ENCODE results near the gene MATN4.

The MATN4 gene

DNA sequence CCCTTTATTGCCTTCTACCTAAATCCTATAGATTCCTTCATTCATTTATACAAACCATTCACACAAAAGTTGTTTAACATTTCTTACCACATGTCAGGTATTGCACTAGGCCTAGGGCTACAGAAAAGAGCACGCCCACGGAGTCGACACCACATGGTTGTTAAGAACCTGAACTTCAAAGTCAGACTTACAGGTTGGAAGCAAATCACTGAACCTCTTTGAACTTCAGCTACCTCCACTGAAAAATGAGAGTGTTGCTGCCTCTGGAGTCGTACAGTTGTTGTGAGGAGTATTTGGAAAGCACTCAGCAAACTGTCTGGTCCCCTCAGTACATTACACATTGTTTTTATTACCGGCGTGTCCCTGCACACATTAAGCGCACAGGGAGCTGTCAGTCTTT, 50.4 kb downstream of the MATN4 start:
- Histone ChIP-seq H3K9me3 (ENCODE audit: control insufficient read depth, insufficient read depth, low read length) (no peaks in the 10 kb centered on the region), H3K4me3 (ENCODE audit: low read depth, low read length) (no peak overlapping the region), H3K27ac (ENCODE audit: low read depth, low read length) (no peak overlapping the region), H3K9ac (ENCODE audit: low read depth, low read length) (no peak overlapping the region), H3K36me3 (ENCODE audit: control insufficient read depth, insufficient read depth, low read length) (no peaks in the 10 kb centered on the region), H3K4me1 (ENCODE audit: control insufficient read depth, insufficient read depth, low read length) (peaks cover 11% of the 10 kb centered on the region), H3K27me3 (ENCODE audit: control insufficient read depth, insufficient read depth, low read length) (no peaks in the 10 kb centered on the region)

DNA sequence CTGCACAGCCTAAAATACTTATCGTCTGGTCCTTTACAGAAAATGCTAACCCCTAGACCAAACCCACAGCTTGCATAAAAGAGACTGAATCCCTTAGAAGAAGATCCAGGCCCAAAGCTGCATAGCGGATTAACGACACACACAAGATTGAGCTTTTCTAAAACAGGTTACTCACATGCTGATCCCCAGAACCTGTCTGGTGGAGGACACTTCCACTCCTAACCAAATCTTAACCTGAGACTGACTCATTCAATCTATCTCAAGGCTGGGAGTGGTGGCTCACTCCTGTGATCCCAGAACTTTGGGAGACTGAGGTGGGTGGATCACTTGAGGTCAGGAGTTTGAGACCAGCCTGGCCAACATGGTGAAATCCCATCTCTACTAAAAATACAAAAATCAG, 50.9 kb downstream of the MATN4 start:
- no peak overlapping the region for H3K27ac ChIP-seq (ENCODE audit: low read depth, low read length)
- no peaks in the 10 kb centered on the region for H3K36me3 ChIP-seq (ENCODE audit: control insufficient read depth, insufficient read depth, low read length)
- no peak overlapping the region for H3K4me3 ChIP-seq (ENCODE audit: low read depth, low read length)
- H3K4me1 ChIP-seq (ENCODE audit: control insufficient read depth, insufficient read depth, low read length) = peaks cover 11% of the 10 kb centered on the region
- H3K9ac ChIP-seq (ENCODE audit: low read depth, low read length) = no peak overlapping the region
- no peaks in the 10 kb centered on the region for H3K27me3 ChIP-seq (ENCODE audit: control insufficient read depth, insufficient read depth, low read length)
- no peaks in the 10 kb centered on the region for H3K9me3 ChIP-seq (ENCODE audit: control insufficient read depth, insufficient read depth, low read length)

DNA sequence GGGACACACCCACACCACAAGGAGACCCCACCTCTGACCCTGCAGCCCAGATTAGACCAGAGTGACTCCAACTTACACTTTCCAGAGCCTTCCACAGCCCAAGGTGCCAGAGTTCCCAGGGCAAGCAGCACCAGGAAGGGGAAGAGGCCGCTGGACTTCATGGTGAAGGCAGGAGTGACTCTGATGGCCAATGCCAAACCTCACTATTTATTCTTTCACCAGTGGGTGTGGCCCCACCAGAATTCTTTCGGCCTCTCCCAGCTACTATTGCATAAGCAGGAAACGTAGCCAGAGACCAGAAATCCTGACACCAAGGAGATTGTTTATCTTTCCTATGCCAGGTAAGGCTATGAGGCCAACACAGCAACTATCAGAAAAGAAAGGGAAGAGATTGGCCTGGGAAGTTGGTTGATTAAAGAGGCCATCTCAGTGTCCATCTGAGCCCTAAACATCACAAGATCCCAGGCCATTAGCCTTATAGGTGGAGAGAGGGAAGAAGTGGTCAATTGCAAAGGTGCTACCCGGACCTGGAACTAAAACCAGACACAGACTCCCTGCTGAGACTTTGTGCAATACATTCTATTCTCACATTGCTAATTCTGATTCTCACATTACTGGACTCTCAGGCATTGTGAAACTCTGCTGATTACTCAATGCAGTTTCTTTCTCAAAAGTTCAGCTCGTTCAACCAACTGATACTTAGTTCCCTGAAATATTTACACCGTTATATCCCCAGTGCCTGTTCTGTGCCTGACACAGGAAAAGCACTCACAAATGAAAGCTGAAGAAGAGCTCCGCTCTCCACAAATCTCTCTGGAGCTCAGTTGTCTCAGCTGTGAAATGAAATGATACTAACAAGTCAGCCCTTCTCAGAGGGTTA, 53.5 kb downstream of the MATN4 start, which contains the start of gene SLPI:
Gene SLPI, minus strand, starts transcription at position 182 of the 880 bp plus-strand sequence. Its CDS starts 21 bp downstream, at position 161.
- no peaks in the 10 kb centered on the region for H3K9me3 ChIP-seq (ENCODE audit: control insufficient read depth, insufficient read depth, low read length)
- peaks cover 11% of the 10 kb centered on the region for H3K4me1 ChIP-seq (ENCODE audit: control insufficient read depth, insufficient read depth, low read length)
- H3K27ac ChIP-seq (ENCODE audit: low read depth, low read length) = no peak within 1 kb of the TSS
- H3K9ac ChIP-seq (ENCODE audit: low read depth, low read length) = no peak within 1 kb of the TSS
- no peak within 1 kb of the TSS for H3K4me3 ChIP-seq (ENCODE audit: low read depth, low read length)
- H3K36me3 ChIP-seq (ENCODE audit: control insufficient read depth, insufficient read depth, low read length) = no peaks in the 10 kb centered on the region
- no peaks in the 10 kb centered on the region for H3K27me3 ChIP-seq (ENCODE audit: control insufficient read depth, insufficient read depth, low read length)

DNA sequence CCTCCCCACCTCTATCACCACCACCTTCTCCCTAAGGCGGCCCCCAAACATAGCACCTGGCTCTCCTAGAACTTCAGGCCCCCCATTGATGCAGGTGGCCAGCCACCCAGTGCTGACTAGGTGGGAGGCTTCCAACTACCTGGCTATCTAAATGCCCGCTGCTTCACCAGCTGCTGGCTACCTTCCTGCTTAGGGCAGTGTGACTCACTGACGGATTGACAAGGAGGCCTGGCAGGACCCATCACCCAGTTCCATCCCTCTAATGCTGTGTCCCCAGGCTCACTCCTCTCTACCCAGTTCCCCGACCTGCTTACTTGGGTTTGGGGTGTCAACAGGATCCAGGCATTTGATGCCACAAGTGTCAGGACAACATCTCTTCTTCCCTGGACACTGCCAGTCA, 54.8 kb downstream of the MATN4 start:
- H3K36me3 ChIP-seq (ENCODE audit: control insufficient read depth, insufficient read depth, low read length) = no peaks in the 10 kb centered on the region
- H3K27me3 ChIP-seq (ENCODE audit: control insufficient read depth, insufficient read depth, low read length) = 0 out of 2 replicates have a peak, but pooled peaks cover 2% of the 10 kb centered on the region
- H3K27ac ChIP-seq (ENCODE audit: low read depth, low read length) = no peak overlapping the region
- H3K9ac ChIP-seq (ENCODE audit: low read depth, low read length) = no peak overlapping the region
- H3K4me1 ChIP-seq (ENCODE audit: control insufficient read depth, insufficient read depth, low read length) = peaks cover under 1% of the 10 kb centered on the region; the same call in 1 of the 2 replicates
- H3K4me3 ChIP-seq (ENCODE audit: low read depth, low read length) = no peak overlapping the region
- no peaks in the 10 kb centered on the region for H3K9me3 ChIP-seq (ENCODE audit: control insufficient read depth, insufficient read depth, low read length)

DNA sequence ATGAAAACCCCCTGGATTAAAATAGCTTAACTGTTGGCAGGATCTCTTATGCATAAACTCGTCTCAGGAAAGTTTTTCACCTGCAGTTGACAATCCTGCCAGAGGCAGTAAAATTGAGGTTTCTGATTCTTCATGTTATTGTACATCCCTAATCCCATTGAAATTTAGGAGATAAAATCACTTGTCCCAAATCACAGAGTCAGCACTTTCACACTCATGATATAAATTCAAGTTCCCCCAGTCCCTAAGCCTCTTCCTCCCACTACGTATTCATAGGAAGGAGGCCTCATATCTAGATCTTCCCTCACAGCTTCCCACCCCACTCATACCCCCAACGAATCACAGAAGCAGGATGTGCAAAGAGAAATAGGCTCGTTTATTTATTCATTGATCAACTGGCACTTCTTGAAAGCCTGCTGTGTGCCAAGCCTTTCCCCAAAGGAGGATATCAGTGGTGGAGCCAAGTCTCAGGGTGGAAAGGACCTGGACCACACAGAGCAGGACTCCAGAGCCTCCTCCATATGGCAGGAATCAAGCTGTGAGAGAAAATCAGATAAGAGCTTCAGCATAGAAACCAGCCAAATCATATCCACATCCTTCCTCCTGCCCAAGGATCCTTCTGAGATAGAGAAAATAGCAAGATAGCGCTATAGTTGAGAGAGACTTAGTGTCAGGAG, 56.1 kb downstream of the MATN4 start:
- H3K36me3 ChIP-seq (ENCODE audit: control insufficient read depth, insufficient read depth, low read length) = no peaks in the 10 kb centered on the region
- no peaks in the 10 kb centered on the region for H3K9me3 ChIP-seq (ENCODE audit: control insufficient read depth, insufficient read depth, low read length)
- H3K27ac ChIP-seq (ENCODE audit: low read depth, low read length) = no peak overlapping the region
- no peak overlapping the region for H3K9ac ChIP-seq (ENCODE audit: low read depth, low read length)
- H3K4me3 ChIP-seq (ENCODE audit: low read depth, low read length) = no peak overlapping the region
- no peaks in the 10 kb centered on the region for H3K4me1 ChIP-seq (ENCODE audit: control insufficient read depth, insufficient read depth, low read length)
- H3K27me3 ChIP-seq (ENCODE audit: control insufficient read depth, insufficient read depth, low read length) = 0 out of 2 replicates have a peak, but pooled peaks cover 3% of the 10 kb centered on the region

DNA sequence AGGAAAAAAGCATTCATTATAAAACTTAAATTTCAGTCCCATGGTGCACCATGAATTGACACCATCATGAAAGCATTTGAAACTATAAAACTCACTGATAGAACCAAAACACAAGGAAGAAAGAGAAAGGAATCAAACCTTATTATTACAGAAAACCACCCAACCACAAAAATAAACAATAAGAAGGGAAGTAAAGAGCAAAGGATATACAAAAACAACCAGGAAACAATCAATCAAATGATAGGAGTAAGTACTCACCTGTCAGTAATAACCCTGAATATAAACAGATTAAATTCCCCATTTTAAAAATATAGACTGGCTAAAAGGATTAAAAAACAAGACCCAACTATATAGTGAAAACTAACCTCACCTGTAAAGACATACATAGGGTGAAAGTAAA, 59.5 kb downstream of the MATN4 start:
- no peak overlapping the region for H3K9ac ChIP-seq (ENCODE audit: low read depth, low read length)
- H3K27ac ChIP-seq (ENCODE audit: low read depth, low read length) = no peak overlapping the region
- H3K36me3 ChIP-seq (ENCODE audit: control insufficient read depth, insufficient read depth, low read length) = no peaks in the 10 kb centered on the region
- H3K27me3 ChIP-seq (ENCODE audit: control insufficient read depth, insufficient read depth, low read length) = 0 out of 2 replicates have a peak, but pooled peaks cover 3% of the 10 kb centered on the region
- H3K4me1 ChIP-seq (ENCODE audit: control insufficient read depth, insufficient read depth, low read length) = no peaks in the 10 kb centered on the region
- H3K4me3 ChIP-seq (ENCODE audit: low read depth, low read length) = no peak overlapping the region
- H3K9me3 ChIP-seq (ENCODE audit: control insufficient read depth, insufficient read depth, low read length) = no peaks in the 10 kb centered on the region

DNA sequence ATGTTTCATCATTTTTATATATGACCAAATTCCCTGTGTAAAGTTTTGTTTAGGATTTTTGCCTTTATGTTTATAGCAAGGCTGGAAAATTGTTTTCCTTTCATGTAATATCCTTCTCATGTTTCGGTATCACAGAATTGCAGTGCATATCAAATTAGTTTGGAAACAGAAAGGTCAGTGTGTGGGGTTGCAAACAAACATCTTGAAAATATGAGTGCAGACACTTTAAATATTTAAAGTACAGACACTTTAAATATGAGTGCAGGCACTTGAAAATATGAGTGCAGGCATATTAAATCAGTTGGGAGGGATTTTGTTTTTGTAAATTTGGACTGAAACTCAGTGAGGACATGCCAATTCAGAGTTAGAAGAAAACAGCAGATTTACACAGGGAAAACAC, 60.2 kb downstream of the MATN4 start:
- H3K4me1 ChIP-seq (ENCODE audit: control insufficient read depth, insufficient read depth, low read length) = no peaks in the 10 kb centered on the region
- 0 out of 2 replicates have a peak, but pooled peaks cover 3% of the 10 kb centered on the region for H3K27me3 ChIP-seq (ENCODE audit: control insufficient read depth, insufficient read depth, low read length)
- no peak overlapping the region for H3K4me3 ChIP-seq (ENCODE audit: low read depth, low read length)
- H3K9ac ChIP-seq (ENCODE audit: low read depth, low read length) = no peak overlapping the region
- H3K36me3 ChIP-seq (ENCODE audit: control insufficient read depth, insufficient read depth, low read length) = no peaks in the 10 kb centered on the region
- no peaks in the 10 kb centered on the region for H3K9me3 ChIP-seq (ENCODE audit: control insufficient read depth, insufficient read depth, low read length)
- H3K27ac ChIP-seq (ENCODE audit: low read depth, low read length) = no peak overlapping the region

DNA sequence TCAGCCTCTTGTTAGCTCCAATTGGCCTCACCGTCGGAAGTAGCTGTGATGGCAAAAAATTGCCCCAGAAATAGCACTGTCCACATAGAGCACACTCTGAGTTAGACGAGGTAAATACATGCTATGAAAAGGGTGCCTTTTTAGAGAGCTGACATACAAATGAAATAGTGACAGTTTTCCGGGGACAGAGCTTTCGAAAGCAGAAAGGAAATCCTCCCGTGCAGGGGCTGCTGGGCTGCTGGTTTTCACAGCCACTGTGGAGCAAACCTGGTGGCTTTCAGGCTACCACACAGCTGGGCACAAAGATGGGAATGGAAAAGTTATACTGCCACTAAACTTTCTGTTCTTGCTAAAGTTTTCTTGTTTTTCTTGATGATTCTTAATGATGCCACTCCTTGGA, 62.0 kb downstream of the MATN4 start:
- Histone ChIP-seq H3K27me3 (ENCODE audit: control insufficient read depth, insufficient read depth, low read length) (0 out of 2 replicates have a peak, but pooled peaks cover 3% of the 10 kb centered on the region), H3K4me3 (ENCODE audit: low read depth, low read length) (no peak overlapping the region), H3K27ac (ENCODE audit: low read depth, low read length) (no peak overlapping the region), H3K36me3 (ENCODE audit: control insufficient read depth, insufficient read depth, low read length) (no peaks in the 10 kb centered on the region), H3K4me1 (ENCODE audit: control insufficient read depth, insufficient read depth, low read length) (no peaks in the 10 kb centered on the region), H3K9ac (ENCODE audit: low read depth, low read length) (no peak overlapping the region), H3K9me3 (ENCODE audit: control insufficient read depth, insufficient read depth, low read length) (no peaks in the 10 kb centered on the region)

Measured in HUES48 (cell line).